ENCODE results near the gene TMEM43.
"Not testable (repeated sequence)": the region's sequence is repeated elsewhere in the genome, so short reads cannot be mapped to it uniquely, and the experiment has no call there.

GRCh38 chr3:14075233-14075632 lies 49.6 kb upstream of the TMEM43 start:
- TF ChIP-seq CTCF (IDR thresholded peaks at IDR 0.05; ENCODE audit: low read depth, low read length, poor library complexity, severe bottlenecking); EZH2phosphoT487 (IDR thresholded peaks at IDR 0.05; ENCODE audit: borderline replicate concordance, low read length): not testable (repeated sequence)

Measured in DOHH2 (cell line).